ENCODE results near the gene MFSD1.

The MFSD1 gene

GRCh38 chr3:158782283-158782989 lies 19.4 kb upstream of the MFSD1 start:
- TF ChIP-seq EZH2 (IDR thresholded peaks at IDR 0.05; ENCODE audit: borderline replicate concordance, low read depth, low read length, severe bottlenecking), result no peak
- no peak for TF ChIP-seq CTCF (IDR thresholded peaks at IDR 0.05; ENCODE audit: borderline replicate concordance, extremely low read depth, low read length, poor library complexity, severe bottlenecking)
- no peaks in the 10 kb centered on the region for H3K79me2 ChIP-seq (ENCODE audit: insufficient read depth, low read length)

DNA sequence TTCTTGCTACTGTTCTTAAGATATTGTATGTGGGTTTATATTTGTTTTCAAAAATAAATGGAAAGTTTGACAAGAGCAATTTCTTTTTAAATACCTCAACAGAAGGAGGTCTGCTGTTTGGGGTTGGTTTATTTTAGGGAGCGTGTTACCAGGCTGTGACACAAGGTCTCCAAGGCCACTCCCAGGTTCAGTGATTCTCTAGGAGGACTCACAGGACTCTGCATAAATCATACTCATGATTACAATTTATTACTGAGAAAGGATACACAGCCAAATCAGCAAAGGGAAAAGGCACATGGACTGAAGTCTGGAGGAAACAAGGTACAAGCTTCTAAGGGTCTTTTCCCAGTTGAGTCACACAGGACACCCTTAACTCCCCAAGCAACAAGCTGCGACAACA lies 18.8 kb upstream of the MFSD1 start:
- no peak for DNase-seq
- no peaks in the 10 kb centered on the region for H4K20me1 ChIP-seq (ENCODE audit: insufficient read depth, low read length)
- TF ChIP-seq CTCF (IDR thresholded peaks at IDR 0.05; ENCODE audit: borderline replicate concordance, extremely low read depth, low read length, poor library complexity, severe bottlenecking) (no peak), EZH2 (IDR thresholded peaks at IDR 0.05; ENCODE audit: borderline replicate concordance, low read depth, low read length, severe bottlenecking) (no peak)
- no peak overlapping the region for H3K9ac ChIP-seq (ENCODE audit: low read depth, low read length)
- no peaks in the 10 kb centered on the region for H3K27me3 ChIP-seq (ENCODE audit: insufficient read depth, low read length, poor library complexity)
- H3K4me1 ChIP-seq (ENCODE audit: insufficient read depth, low read length), result no peaks in the 10 kb centered on the region
- H3K4me2 ChIP-seq (ENCODE audit: insufficient read depth, low read length), result no peak overlapping the region
- ATAC-seq (ENCODE audit: insufficient read depth, low read depth), result no peak
- no peak overlapping the region for H3K27ac ChIP-seq (ENCODE audit: low read length)
- no peak overlapping the region for H2AFZ ChIP-seq (ENCODE audit: low read depth, low read length)
- peaks cover 4% of the 10 kb centered on the region for H3K9me3 ChIP-seq (ENCODE audit: insufficient read depth, low read length, severe bottlenecking)
- no peak overlapping the region for H3K4me3 ChIP-seq (ENCODE audit: low read depth in 1 of 2, low read length in 2 of 2)
- H3K36me3 ChIP-seq (ENCODE audit: insufficient read depth, low read length), result no peaks in the 10 kb centered on the region
- no peaks in the 10 kb centered on the region for H3K79me2 ChIP-seq (ENCODE audit: insufficient read depth, low read length)

More at GRCh38 chr3:158782283-158782989, 19.4 kb upstream of the MFSD1 start:
- Histone ChIP-seq H4K20me1 (ENCODE audit: insufficient read depth, low read length) (no peaks in the 10 kb centered on the region), H3K27ac (ENCODE audit: low read length) (no peak overlapping the region), H2AFZ (ENCODE audit: low read depth, low read length) (no peak overlapping the region), H3K4me3 (ENCODE audit: low read depth in 1 of 2, low read length in 2 of 2) (no peak overlapping the region), H3K4me2 (ENCODE audit: insufficient read depth, low read length) (no peak overlapping the region), H3K4me1 (ENCODE audit: insufficient read depth, low read length) (no peaks in the 10 kb centered on the region), H3K36me3 (ENCODE audit: insufficient read depth, low read length) (no peaks in the 10 kb centered on the region), H3K9me3 (ENCODE audit: insufficient read depth, low read length, severe bottlenecking) (peaks cover 4% of the 10 kb centered on the region), H3K27me3 (ENCODE audit: insufficient read depth, low read length, poor library complexity) (no peaks in the 10 kb centered on the region), H3K9ac (ENCODE audit: low read depth, low read length) (no peak overlapping the region)
- no peak for ATAC-seq (ENCODE audit: insufficient read depth, low read depth)
- no peak for DNase-seq

DNA sequence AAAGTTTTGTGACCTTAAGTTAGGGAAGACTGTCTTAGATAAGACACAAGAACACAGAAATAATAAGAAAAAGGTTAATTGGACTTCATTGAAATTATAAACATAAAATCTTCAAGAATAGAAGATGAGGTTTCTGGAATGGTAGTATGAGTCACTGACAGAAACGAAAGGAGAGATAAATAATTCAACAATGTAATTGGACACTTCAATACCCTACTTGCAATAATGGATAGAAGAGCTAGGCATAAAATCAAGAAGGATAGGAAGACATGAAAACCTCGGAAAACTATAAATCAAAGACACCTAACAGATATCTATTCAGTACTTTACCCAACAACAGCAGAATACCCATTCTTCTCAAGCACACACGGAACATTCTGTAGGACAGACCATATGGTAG lies 15.9 kb upstream of the MFSD1 start:
- Histone ChIP-seq H3K4me2 (ENCODE audit: insufficient read depth, low read length) (no peak overlapping the region), H3K9ac (ENCODE audit: low read depth, low read length) (no peak overlapping the region), H3K27ac (ENCODE audit: low read length) (no peak overlapping the region), H3K4me3 (ENCODE audit: low read depth in 1 of 2, low read length in 2 of 2) (no peak overlapping the region), H3K36me3 (ENCODE audit: insufficient read depth, low read length) (no peaks in the 10 kb centered on the region), H3K79me2 (ENCODE audit: insufficient read depth, low read length) (no peaks in the 10 kb centered on the region), H2AFZ (ENCODE audit: low read depth, low read length) (no peak overlapping the region), H4K20me1 (ENCODE audit: insufficient read depth, low read length) (no peaks in the 10 kb centered on the region), H3K9me3 (ENCODE audit: insufficient read depth, low read length, severe bottlenecking) (peaks cover 4% of the 10 kb centered on the region), H3K4me1 (ENCODE audit: insufficient read depth, low read length) (peaks cover 3% of the 10 kb centered on the region; the same call in 1 of the 2 replicates), H3K27me3 (ENCODE audit: insufficient read depth, low read length, poor library complexity) (no peaks in the 10 kb centered on the region)
- ATAC-seq (ENCODE audit: insufficient read depth, low read depth) (no peak), DNase-seq (no peak)
- TF ChIP-seq EZH2 (IDR thresholded peaks at IDR 0.05; ENCODE audit: borderline replicate concordance, low read depth, low read length, severe bottlenecking), result no peak
- no peak for TF ChIP-seq CTCF (IDR thresholded peaks at IDR 0.05; ENCODE audit: borderline replicate concordance, extremely low read depth, low read length, poor library complexity, severe bottlenecking)
